ENCODE measurements around the gene ANO6. TPM values are rescaled to one million over a fixed set of nuclear protein-coding genes. Genes with fewer than 3 reads are reported as not detected.
A peak's percentile ranks its signal among the peaks of the same experiment; 100 is the strongest.

The ANO6 gene
- total RNA-seq, 1 donor from 2014 or later: 49.0 TPM

- Histone ChIP-seq H3K9ac (no peak overlapping the region), H3K9me3 (ENCODE audit: low read depth) (no peaks in the 10 kb centered on the region), H2AFZ (replicated peaks) (no peak overlapping the region), H3K36me3 (peaks cover 7% of the 10 kb centered on the region), H3K27ac (no peak overlapping the region), H3K4me2 (no peak overlapping the region), H3K27me3 (no peaks in the 10 kb centered on the region), H3K4me1 (peaks cover 22% of the 10 kb centered on the region), H4K20me1 (ENCODE audit: low read depth) (no peaks in the 10 kb centered on the region), H3F3A (ENCODE audit: low read depth) (peaks cover 5% of the 10 kb centered on the region), H3K79me2 (ENCODE audit: low read depth) (no peaks in the 10 kb centered on the region), H3K4me3 (no peak overlapping the region)
- no peak for DNase-seq (ENCODE audit: low spot score)
- no peak overlapping the region for H3K27ac Mint-ChIP-seq
- peaks cover 37% of the 10 kb centered on the region for H3K36me3 Mint-ChIP-seq
- H3K4me1 Mint-ChIP-seq: peaks cover 11% of the 10 kb centered on the region
- no peak overlapping the region for H3K4me3 Mint-ChIP-seq
- no peaks in the 10 kb centered on the region for H3K9me3 Mint-ChIP-seq
- peaks cover 2% of the 10 kb centered on the region for H3K27me3 Mint-ChIP-seq (ENCODE audit: insufficient read depth, low read depth)
- TF ChIP-seq EZH2phosphoT487 (IDR thresholded peaks at IDR 0.05) (no peak), EZH2 (IDR thresholded peaks at IDR 0.05) (no peak)
- TF ChIP-seq, protein P1, sequence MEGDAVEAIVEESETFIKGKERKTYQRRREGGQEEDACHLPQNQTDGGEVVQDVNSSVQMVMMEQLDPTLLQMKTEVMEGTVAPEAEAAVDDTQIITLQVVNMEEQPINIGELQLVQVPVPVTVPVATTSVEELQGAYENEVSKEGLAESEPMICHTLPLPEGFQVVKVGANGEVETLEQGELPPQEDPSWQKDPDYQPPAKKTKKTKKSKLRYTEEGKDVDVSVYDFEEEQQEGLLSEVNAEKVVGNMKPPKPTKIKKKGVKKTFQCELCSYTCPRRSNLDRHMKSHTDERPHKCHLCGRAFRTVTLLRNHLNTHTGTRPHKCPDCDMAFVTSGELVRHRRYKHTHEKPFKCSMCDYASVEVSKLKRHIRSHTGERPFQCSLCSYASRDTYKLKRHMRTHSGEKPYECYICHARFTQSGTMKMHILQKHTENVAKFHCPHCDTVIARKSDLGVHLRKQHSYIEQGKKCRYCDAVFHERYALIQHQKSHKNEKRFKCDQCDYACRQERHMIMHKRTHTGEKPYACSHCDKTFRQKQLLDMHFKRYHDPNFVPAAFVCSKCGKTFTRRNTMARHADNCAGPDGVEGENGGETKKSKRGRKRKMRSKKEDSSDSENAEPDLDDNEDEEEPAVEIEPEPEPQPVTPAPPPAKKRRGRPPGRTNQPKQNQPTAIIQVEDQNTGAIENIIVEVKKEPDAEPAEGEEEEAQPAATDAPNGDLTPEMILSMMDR (IDR thresholded peaks at IDR 0.05): no peak
Observed at GRCh38 chr12:45429831-45430230, 213.9 kb downstream of the ANO6 start.

GRCh38 chr12:45431126-45431525 is 215.2 kb downstream of the ANO6 start:
- Mint-ChIP-seq H3K27me3 (ENCODE audit: insufficient read depth, low read depth) (peaks cover 4% of the 10 kb centered on the region), H3K27ac (no peak overlapping the region), H3K36me3 (peaks cover 32% of the 10 kb centered on the region), H3K4me3 (no peak overlapping the region), H3K4me1 (peaks cover 11% of the 10 kb centered on the region), H3K9me3 (no peaks in the 10 kb centered on the region)
- no peak for DNase-seq (ENCODE audit: low spot score)
- Histone ChIP-seq H2AFZ (replicated peaks) (no peak overlapping the region), H3K4me3 (no peak overlapping the region), H3K36me3 (peaks cover 5% of the 10 kb centered on the region), H4K20me1 (ENCODE audit: low read depth) (no peaks in the 10 kb centered on the region), H3F3A (ENCODE audit: low read depth) (peaks cover 12% of the 10 kb centered on the region), H3K9me3 (ENCODE audit: low read depth) (no peaks in the 10 kb centered on the region), H3K4me1 (peaks cover 35% of the 10 kb centered on the region), H3K4me2 (no peak overlapping the region), H3K9ac (no peak overlapping the region), H3K79me2 (ENCODE audit: low read depth) (no peaks in the 10 kb centered on the region), H3K27me3 (no peaks in the 10 kb centered on the region), H3K27ac (no peak overlapping the region)
- TF ChIP-seq EZH2 (IDR thresholded peaks at IDR 0.05) (no peak), EZH2phosphoT487 (IDR thresholded peaks at IDR 0.05) (no peak)
- TF ChIP-seq, protein P1 (IDR thresholded peaks at IDR 0.05): no peak

- H2AFZ ChIP-seq (replicated peaks): no peak overlapping the region
- H3K4me1 Mint-ChIP-seq: peaks cover 11% of the 10 kb centered on the region
- H3K4me2 ChIP-seq: peak overlapping the region; percentile 54
- peaks cover 19% of the 10 kb centered on the region for H3K36me3 Mint-ChIP-seq
- TF ChIP-seq EZH2 (IDR thresholded peaks at IDR 0.05): no peak
- TF ChIP-seq EZH2phosphoT487 (IDR thresholded peaks at IDR 0.05): no peak
- TF ChIP-seq, protein P1 (IDR thresholded peaks at IDR 0.05): no peak
- peaks cover 17% of the 10 kb centered on the region for H3F3A ChIP-seq (ENCODE audit: low read depth)
- peaks cover 4% of the 10 kb centered on the region for H3K27me3 Mint-ChIP-seq (ENCODE audit: insufficient read depth, low read depth)
- H3K79me2 ChIP-seq (ENCODE audit: low read depth): no peaks in the 10 kb centered on the region
- peaks cover 41% of the 10 kb centered on the region for H3K4me1 ChIP-seq
- no peaks in the 10 kb centered on the region for H4K20me1 ChIP-seq (ENCODE audit: low read depth)
- H3K9ac ChIP-seq: no peak overlapping the region
- no peak for DNase-seq (ENCODE audit: low spot score)
- H3K27ac Mint-ChIP-seq: no peak overlapping the region
- H3K36me3 ChIP-seq: peaks cover 5% of the 10 kb centered on the region
- H3K4me3 Mint-ChIP-seq: no peak overlapping the region
- H3K9me3 ChIP-seq (ENCODE audit: low read depth): no peaks in the 10 kb centered on the region
- H3K9me3 Mint-ChIP-seq: no peaks in the 10 kb centered on the region
- peak overlapping the region; percentile 35 for H3K27ac ChIP-seq
- no peaks in the 10 kb centered on the region for H3K27me3 ChIP-seq
- no peak overlapping the region for H3K4me3 ChIP-seq
Observed at GRCh38 chr12:45432710-45433109, 216.8 kb downstream of the ANO6 start.

All from neural progenitor cell (in vitro differentiated cells).